ENCODE results near the gene CCDC170. TPM values are rescaled to one million over a fixed set of nuclear protein-coding genes. Genes with fewer than 3 reads are reported as not detected.

CCDC170 gene
- total RNA-seq, 1 donor from 2014 or later, result 0.31 TPM

DNA sequence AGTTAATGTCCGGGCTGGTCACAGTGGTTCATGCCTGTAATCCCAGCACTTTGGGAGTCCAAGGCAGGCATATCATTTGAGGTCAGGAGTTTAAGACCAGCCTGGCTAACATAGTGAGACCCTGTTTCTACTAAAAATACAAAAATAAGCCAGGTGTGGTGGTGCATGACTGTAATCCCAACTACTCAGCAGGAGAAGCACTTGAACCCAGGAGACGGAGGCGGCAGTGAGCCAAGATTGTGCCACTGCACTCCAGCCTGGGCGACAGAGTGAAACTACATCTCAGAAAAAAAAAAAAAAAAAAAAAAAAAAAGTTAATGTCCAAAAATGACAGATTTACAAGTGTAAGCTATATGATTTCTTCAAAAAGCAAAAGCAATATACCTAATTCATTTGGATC, 124.9 kb downstream of the CCDC170 start:
- Mint-ChIP-seq H3K9me3 (ENCODE audit: unreplicated experiment) (no peaks in the 10 kb centered on the region), H3K27ac (ENCODE audit: unreplicated experiment) (no peak overlapping the region), H3K4me3 (ENCODE audit: unreplicated experiment) (no peak overlapping the region), H3K4me1 (ENCODE audit: unreplicated experiment) (peaks cover 4% of the 10 kb centered on the region), H3K27me3 (ENCODE audit: unreplicated experiment) (no peaks in the 10 kb centered on the region), H3K36me3 (ENCODE audit: low read depth, unreplicated experiment) (no peaks in the 10 kb centered on the region)
- DNase-seq (ENCODE audit: low spot score), result no peak
- TF ChIP-seq, protein P1, sequence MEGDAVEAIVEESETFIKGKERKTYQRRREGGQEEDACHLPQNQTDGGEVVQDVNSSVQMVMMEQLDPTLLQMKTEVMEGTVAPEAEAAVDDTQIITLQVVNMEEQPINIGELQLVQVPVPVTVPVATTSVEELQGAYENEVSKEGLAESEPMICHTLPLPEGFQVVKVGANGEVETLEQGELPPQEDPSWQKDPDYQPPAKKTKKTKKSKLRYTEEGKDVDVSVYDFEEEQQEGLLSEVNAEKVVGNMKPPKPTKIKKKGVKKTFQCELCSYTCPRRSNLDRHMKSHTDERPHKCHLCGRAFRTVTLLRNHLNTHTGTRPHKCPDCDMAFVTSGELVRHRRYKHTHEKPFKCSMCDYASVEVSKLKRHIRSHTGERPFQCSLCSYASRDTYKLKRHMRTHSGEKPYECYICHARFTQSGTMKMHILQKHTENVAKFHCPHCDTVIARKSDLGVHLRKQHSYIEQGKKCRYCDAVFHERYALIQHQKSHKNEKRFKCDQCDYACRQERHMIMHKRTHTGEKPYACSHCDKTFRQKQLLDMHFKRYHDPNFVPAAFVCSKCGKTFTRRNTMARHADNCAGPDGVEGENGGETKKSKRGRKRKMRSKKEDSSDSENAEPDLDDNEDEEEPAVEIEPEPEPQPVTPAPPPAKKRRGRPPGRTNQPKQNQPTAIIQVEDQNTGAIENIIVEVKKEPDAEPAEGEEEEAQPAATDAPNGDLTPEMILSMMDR (IDR thresholded peaks at IDR 0.05; ENCODE audit: unreplicated experiment), result no peak

DNA sequence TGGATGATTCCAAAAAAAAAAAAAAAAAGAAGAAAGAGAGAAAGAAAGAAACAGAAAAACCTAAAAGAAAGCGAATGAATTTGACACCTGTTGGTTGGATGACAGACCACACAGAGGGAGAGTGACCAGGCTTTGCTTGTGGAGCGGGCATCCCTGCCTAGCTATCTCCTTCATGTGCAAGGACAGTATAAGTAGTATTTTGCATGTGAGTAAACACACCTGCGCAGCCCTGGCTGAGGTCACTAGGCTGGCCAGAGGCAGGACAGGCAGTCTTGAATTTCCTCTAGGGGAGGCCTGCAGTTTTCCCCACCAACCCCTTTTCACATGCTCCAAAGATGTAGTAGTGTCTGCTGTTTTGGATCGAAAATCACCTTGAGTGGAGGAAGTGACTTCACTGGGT, 126.4 kb downstream of the CCDC170 start:
- H3K4me3 Mint-ChIP-seq (ENCODE audit: unreplicated experiment), result no peak overlapping the region
- H3K4me1 Mint-ChIP-seq (ENCODE audit: unreplicated experiment), result peaks cover 4% of the 10 kb centered on the region

DNA sequence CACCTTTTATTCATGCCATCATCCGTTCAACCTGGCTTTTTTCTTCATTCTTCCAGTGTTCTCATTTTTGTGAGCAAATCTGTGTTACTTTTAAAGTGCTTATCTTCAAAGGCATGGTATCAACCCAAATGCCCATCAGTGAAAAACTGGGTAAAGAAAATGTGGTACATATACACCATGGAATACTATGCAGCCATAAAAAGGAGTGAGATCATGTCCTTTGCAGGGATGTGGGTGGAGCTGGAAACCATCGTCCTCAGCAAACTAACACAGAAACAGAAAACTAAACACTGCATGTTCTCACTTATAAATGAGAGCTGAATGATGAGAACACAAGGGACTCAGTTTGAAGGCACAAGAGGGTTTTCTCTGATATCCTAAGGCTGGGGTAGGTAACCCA, 130.3 kb downstream of the CCDC170 start:
- no peaks in the 10 kb centered on the region for H3K36me3 Mint-ChIP-seq (ENCODE audit: low read depth, unreplicated experiment)
- TF ChIP-seq, protein P1 (IDR thresholded peaks at IDR 0.05; ENCODE audit: unreplicated experiment), result no peak
- H3K9me3 Mint-ChIP-seq (ENCODE audit: unreplicated experiment), result no peaks in the 10 kb centered on the region
- no peak for DNase-seq (ENCODE audit: low spot score)
- no peak overlapping the region for H3K27ac Mint-ChIP-seq (ENCODE audit: unreplicated experiment)
- no peak overlapping the region for H3K4me3 Mint-ChIP-seq (ENCODE audit: unreplicated experiment)
- H3K27me3 Mint-ChIP-seq (ENCODE audit: unreplicated experiment), result no peaks in the 10 kb centered on the region
- H3K4me1 Mint-ChIP-seq (ENCODE audit: unreplicated experiment), result no peaks in the 10 kb centered on the region

More for the DNA sequence above, 126.4 kb downstream of the CCDC170 start:
- TF ChIP-seq, protein P1 (IDR thresholded peaks at IDR 0.05; ENCODE audit: unreplicated experiment), result no peak
- no peaks in the 10 kb centered on the region for H3K9me3 Mint-ChIP-seq (ENCODE audit: unreplicated experiment)
- H3K27me3 Mint-ChIP-seq (ENCODE audit: unreplicated experiment), result no peaks in the 10 kb centered on the region
- no peaks in the 10 kb centered on the region for H3K36me3 Mint-ChIP-seq (ENCODE audit: low read depth, unreplicated experiment)
- H3K27ac Mint-ChIP-seq (ENCODE audit: unreplicated experiment), result no peak overlapping the region
- no peak for DNase-seq (ENCODE audit: low spot score)

DNA sequence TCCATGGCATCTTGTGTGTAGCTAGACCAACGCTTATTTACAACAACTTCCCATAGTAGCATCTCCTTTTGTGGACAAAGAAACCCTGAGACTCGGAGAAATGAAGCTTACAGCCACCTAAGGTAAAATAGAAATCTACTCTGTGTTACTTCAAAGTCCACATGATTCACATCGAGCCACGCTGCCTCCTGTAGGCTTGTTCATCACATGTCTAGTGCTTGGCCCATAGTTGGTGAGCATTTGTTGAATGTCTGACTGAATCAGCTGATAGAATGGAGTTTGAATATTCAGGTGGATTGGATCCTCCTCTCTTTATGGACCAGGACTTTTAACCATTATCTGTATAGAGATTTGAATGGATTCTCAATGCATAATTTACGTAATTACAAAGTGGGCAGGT, 130.7 kb downstream of the CCDC170 start:
- H3K4me3 Mint-ChIP-seq (ENCODE audit: unreplicated experiment), result no peak overlapping the region
- no peak for DNase-seq (ENCODE audit: low spot score)
- TF ChIP-seq, protein P1 (IDR thresholded peaks at IDR 0.05; ENCODE audit: unreplicated experiment), result no peak
- no peaks in the 10 kb centered on the region for H3K9me3 Mint-ChIP-seq (ENCODE audit: unreplicated experiment)
- H3K27me3 Mint-ChIP-seq (ENCODE audit: unreplicated experiment), result no peaks in the 10 kb centered on the region
- H3K27ac Mint-ChIP-seq (ENCODE audit: unreplicated experiment), result no peak overlapping the region
- no peaks in the 10 kb centered on the region for H3K4me1 Mint-ChIP-seq (ENCODE audit: unreplicated experiment)
- H3K36me3 Mint-ChIP-seq (ENCODE audit: low read depth, unreplicated experiment), result no peaks in the 10 kb centered on the region

DNA sequence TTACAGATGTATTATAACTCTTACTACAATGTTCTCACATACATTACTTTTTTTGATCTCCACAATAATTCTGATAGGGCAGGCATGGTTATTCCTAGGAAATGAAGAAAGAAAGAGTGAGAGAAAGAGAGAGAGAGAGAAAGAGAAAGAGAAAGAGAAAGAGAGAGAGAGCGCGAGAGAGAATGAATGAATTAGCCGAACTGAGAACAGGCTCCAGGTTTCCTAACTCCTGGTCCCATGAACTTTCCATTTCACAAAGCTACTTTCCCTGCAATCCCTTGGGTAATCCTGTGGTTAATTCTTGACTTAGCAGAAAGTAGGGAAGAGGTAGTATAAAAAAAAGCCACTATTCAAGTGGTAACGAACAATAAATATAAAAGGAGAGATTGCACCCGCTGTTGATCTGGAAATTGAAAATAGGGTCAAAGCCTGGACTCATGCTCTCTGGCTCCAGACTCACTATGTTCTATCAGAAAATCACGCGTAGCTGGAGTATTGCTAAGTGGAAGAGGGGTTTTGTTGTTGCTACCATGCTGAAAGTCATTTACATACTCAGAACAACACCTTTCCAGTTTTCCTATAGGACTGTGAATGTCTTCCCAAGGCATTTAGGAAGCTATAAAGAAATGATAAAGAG, 131.2 kb downstream of the CCDC170 start:
- Mint-ChIP-seq H3K9me3 (ENCODE audit: unreplicated experiment) (no peaks in the 10 kb centered on the region), H3K27me3 (ENCODE audit: unreplicated experiment) (no peaks in the 10 kb centered on the region), H3K4me1 (ENCODE audit: unreplicated experiment) (no peaks in the 10 kb centered on the region), H3K36me3 (ENCODE audit: low read depth, unreplicated experiment) (no peaks in the 10 kb centered on the region), H3K4me3 (ENCODE audit: unreplicated experiment) (no peak overlapping the region), H3K27ac (ENCODE audit: unreplicated experiment) (no peak overlapping the region)
- no peak for DNase-seq (ENCODE audit: low spot score)
- TF ChIP-seq, protein P1 (IDR thresholded peaks at IDR 0.05; ENCODE audit: unreplicated experiment), result no peak

Data from endothelial cell (in vitro differentiated cells).